ENCODE results near the gene NQO1.

Gene NQO1

GRCh38 chr16:69762814-69763598 is 36.6 kb upstream of the NQO1 start (continued):
- TF ChIP-seq ZNF768 (tag by site-specific recombination; IDR thresholded peaks at IDR 0.05) (no peak), ZNF501 (tag by site-specific recombination; IDR thresholded peaks at IDR 0.05) (no peak), ZFP41 (tag by site-specific recombination; IDR thresholded peaks at IDR 0.05; ENCODE audit: borderline replicate concordance) (no peak), ZNF169 (tag by site-specific recombination; IDR thresholded peaks at IDR 0.05) (no peak), ZNF560 (tag by site-specific recombination; IDR thresholded peaks at IDR 0.05; ENCODE audit: borderline replicate concordance) (no peak), EGR2 (tag by site-specific recombination; IDR thresholded peaks at IDR 0.05; ENCODE audit: low read depth) (peak; percentile 61; the same call in 1 of the 2 replicates), ZNF292 (tag by site-specific recombination; IDR thresholded peaks at IDR 0.05; ENCODE audit: borderline replicate concordance, low read depth) (no peak), ZNF658 (tag by site-specific recombination; IDR thresholded peaks at IDR 0.05) (no peak), ZFP37 (tag by site-specific recombination; IDR thresholded peaks at IDR 0.05) (no peak), ZNF354C (tag by site-specific recombination; IDR thresholded peaks at IDR 0.05; ENCODE audit: borderline replicate concordance, low read depth) (no peak), ZNF2 (tag by site-specific recombination; IDR thresholded peaks at IDR 0.05) (no peak), SP3 (tag by site-specific recombination; IDR thresholded peaks at IDR 0.05) (no peak), ZIC2 (tag by site-specific recombination; IDR thresholded peaks at IDR 0.05) (no peak), ZNF114 (tag by site-specific recombination; IDR thresholded peaks at IDR 0.05) (no peak), ZNF510 (tag by site-specific recombination; IDR thresholded peaks at IDR 0.05; ENCODE audit: insufficient replicate concordance) (no peak), ZNF266 (tag by site-specific recombination; IDR thresholded peaks at IDR 0.05; ENCODE audit: low read depth) (no peak), SCRT1 (tag by site-specific recombination; IDR thresholded peaks at IDR 0.05; ENCODE audit: borderline replicate concordance) (no peak), ZNF561 (tag by site-specific recombination; IDR thresholded peaks at IDR 0.05; ENCODE audit: borderline replicate concordance) (0 out of 2 replicates have a peak, but pooled peaks have one; percentile 55), YY2 (tag by site-specific recombination; IDR thresholded peaks at IDR 0.05) (no peak), PRDM10 (tag by site-specific recombination; IDR thresholded peaks at IDR 0.05) (peak; percentile 67), ZBTB7A (tag by site-specific recombination; IDR thresholded peaks at IDR 0.05; ENCODE audit: low read depth) (no peak), KLF1 (tag by site-specific recombination; IDR thresholded peaks at IDR 0.05) (no peak), ZSCAN5A (tag by site-specific recombination; IDR thresholded peaks at IDR 0.05) (no peak), SP2 (tag by site-specific recombination; IDR thresholded peaks at IDR 0.05) (no peak), ZNF585B (tag by site-specific recombination; IDR thresholded peaks at IDR 0.05) (no peak), ZNF596 (tag by site-specific recombination; IDR thresholded peaks at IDR 0.05) (no peak), ZNF600 (tag by site-specific recombination; IDR thresholded peaks at IDR 0.05) (no peak), ZBTB48 (tag by site-specific recombination; IDR thresholded peaks at IDR 0.05) (peak; percentile 11; the same call in 1 of the 2 replicates), ZNF10 (tag by site-specific recombination; IDR thresholded peaks at IDR 0.05) (no peak), ZNF133 (tag by site-specific recombination; IDR thresholded peaks at IDR 0.05) (no peak), TCF7L2 (IDR thresholded peaks at IDR 0.05; ENCODE audit: borderline replicate concordance, low read depth, low read length) (no peak)

Data from HEK293 (cell line).